Measurements from ENCODE around the gene OR2V2.

OR2V2 gene

GRCh38 chr5:181130832-181131496 is 16.4 kb upstream of the OR2V2 start, which contains the start of gene OR2V1:
Gene OR2V1, minus strand, starts transcription at chr5:181131169. Its CDS starts 5,865 bp downstream, at chr5:181125304.
- H3K4me3 ChIP-seq (ENCODE audit: low read depth, low read length), result no peak within 1 kb of the TSS
- DNase-seq (ENCODE audit: low read depth), result no peak
- TF ChIP-seq CTCF (IDR thresholded peaks at IDR 0.05; ENCODE audit: control insufficient read depth, extremely low read depth, insufficient read depth), result no peak

GRCh38 chr5:181131514-181131913 is 15.9 kb upstream of the OR2V2 start:
- no peak overlapping the region for H3K4me3 ChIP-seq (ENCODE audit: low read depth, low read length)
- no peak for TF ChIP-seq CTCF (IDR thresholded peaks at IDR 0.05; ENCODE audit: control insufficient read depth, extremely low read depth, insufficient read depth)
- no peak for DNase-seq (ENCODE audit: low read depth)

- TF ChIP-seq CTCF (IDR thresholded peaks at IDR 0.05; ENCODE audit: control insufficient read depth, extremely low read depth, insufficient read depth), result no peak
- no peak overlapping the region for H3K4me3 ChIP-seq (ENCODE audit: low read depth, low read length)
Measured at GRCh38 chr5:181133083-181133482, 14.3 kb upstream of the OR2V2 start.

GRCh38 chr5:181133610-181134231 is 13.7 kb upstream of the OR2V2 start:
- TF ChIP-seq CTCF (IDR thresholded peaks at IDR 0.05; ENCODE audit: control insufficient read depth, extremely low read depth, insufficient read depth), result no peak
- DNase-seq (ENCODE audit: low read depth), result no peak
- no peak overlapping the region for H3K4me3 ChIP-seq (ENCODE audit: low read depth, low read length)

More at GRCh38 chr5:181133083-181133482, 14.3 kb upstream of the OR2V2 start:
- no peak for DNase-seq (ENCODE audit: low read depth)

GRCh38 chr5:181134259-181134658 is 13.1 kb upstream of the OR2V2 start:
- TF ChIP-seq CTCF (IDR thresholded peaks at IDR 0.05; ENCODE audit: control insufficient read depth, extremely low read depth, insufficient read depth), result no peak
- no peak overlapping the region for H3K4me3 ChIP-seq (ENCODE audit: low read depth, low read length)
- no peak for DNase-seq (ENCODE audit: low read depth)

- no peak for DNase-seq (ENCODE audit: low read depth)
- no peak for TF ChIP-seq CTCF (IDR thresholded peaks at IDR 0.05; ENCODE audit: control insufficient read depth, extremely low read depth, insufficient read depth)
- no peak overlapping the region for H3K4me3 ChIP-seq (ENCODE audit: low read depth, low read length)
Measured at GRCh38 chr5:181136361-181136955, 10.9 kb upstream of the OR2V2 start.
